Sigmoid colon (tissue), 4 donors: Measurements from ENCODE around the gene LDLRAD1.

ENCODE experiments used
- EP300 ChIP-seq, 4 donors: sonication (generic); formaldehyde crosslinking; IDR thresholded peaks; one replicate each; pipeline ENCODE4 v1.6.1; 2017; ENCODE audit warnings: antibody characterized with exemption in 4 of 4
- POLR2A ChIP-seq, 2 donors: fragments of 450-650 bp; IDR thresholded peaks; one replicate each; pipeline ENCODE4 v1.6.1; 2016; ENCODE audit warnings: antibody characterized with exemption in 2 of 2, mild to moderate bottlenecking in 2 of 2, moderate library complexity in 2 of 2
- POLR2AphosphoS5 ChIP-seq, 4 donors: sonication (generic); formaldehyde crosslinking; IDR thresholded peaks; one replicate each; pipeline ENCODE4 v1.6.1; 2017; ENCODE audit warnings: antibody characterized with exemption in 4 of 4
- TF ChIP-seq, protein P1 (sequence below), 4 experiments: fragments of 450-650 bp in 3 of 4; fragments of 200-600 bp in 1 of 4; IDR thresholded peaks; one replicate each; pipeline ENCODE4 v1.5.1; 2016 to 2019; ENCODE audit warnings: antibody characterized with exemption in 4 of 4, mild to moderate bottlenecking in 3 of 4, moderate library complexity in 2 of 4

DNA sequence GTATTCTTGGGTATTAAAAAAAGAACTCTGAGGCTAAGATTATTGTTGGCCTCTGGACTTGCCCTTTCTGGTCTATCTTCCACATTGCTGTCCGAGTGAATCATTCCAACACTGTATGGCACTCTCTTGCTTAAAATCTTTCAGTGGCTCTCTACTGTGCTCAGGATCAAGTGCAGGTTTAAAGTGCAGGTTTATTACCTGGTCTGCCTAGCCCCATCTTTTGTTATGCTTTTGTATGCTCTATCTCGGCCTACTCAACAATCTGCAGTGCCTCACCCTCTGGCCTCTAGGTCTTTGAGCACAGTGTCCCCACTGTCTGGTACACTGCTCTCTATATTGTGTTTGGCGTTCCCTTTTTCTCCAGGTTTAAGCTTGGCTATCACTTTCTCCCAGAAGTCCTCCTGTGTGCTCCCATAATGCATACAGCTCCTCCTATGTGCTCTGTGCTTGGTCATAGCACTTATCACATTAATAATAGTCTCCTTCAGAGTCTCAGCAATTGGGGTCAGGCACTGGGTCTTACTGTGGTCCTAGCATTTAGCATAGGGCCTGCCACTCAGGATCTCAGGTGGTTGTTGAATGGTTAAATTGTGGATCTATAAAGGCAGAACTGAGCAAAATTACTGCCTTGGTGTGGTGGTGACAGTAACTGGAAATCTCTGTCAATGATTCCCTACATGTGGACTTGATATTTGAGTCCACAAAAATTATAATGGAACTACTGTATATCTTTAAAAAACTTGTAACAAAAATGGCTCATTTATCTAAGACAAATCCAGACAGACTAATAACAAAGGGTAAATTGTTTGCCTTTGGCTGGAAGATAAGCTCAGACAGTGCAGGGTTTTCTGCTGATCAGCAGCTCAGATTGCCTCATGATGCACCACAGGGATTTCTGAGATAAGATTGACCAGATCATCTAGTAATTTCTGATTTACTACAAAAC lies 10.6 kb upstream of the LDLRAD1 start:
- TF ChIP-seq, protein P1, sequence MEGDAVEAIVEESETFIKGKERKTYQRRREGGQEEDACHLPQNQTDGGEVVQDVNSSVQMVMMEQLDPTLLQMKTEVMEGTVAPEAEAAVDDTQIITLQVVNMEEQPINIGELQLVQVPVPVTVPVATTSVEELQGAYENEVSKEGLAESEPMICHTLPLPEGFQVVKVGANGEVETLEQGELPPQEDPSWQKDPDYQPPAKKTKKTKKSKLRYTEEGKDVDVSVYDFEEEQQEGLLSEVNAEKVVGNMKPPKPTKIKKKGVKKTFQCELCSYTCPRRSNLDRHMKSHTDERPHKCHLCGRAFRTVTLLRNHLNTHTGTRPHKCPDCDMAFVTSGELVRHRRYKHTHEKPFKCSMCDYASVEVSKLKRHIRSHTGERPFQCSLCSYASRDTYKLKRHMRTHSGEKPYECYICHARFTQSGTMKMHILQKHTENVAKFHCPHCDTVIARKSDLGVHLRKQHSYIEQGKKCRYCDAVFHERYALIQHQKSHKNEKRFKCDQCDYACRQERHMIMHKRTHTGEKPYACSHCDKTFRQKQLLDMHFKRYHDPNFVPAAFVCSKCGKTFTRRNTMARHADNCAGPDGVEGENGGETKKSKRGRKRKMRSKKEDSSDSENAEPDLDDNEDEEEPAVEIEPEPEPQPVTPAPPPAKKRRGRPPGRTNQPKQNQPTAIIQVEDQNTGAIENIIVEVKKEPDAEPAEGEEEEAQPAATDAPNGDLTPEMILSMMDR (IDR thresholded peaks at IDR 0.05): no peak
- TF ChIP-seq POLR2A (IDR thresholded peaks at IDR 0.05) (no peak), POLR2AphosphoS5 (IDR thresholded peaks at IDR 0.05) (no peak), EP300 (IDR thresholded peaks at IDR 0.05) (no peak)
